HepG2 (cell line): ENCODE measurements around the gene LINGO1. TPM values are rescaled to one million over a fixed set of nuclear protein-coding genes. Genes with fewer than 3 reads are reported as not detected.

Source experiments
- ATAC-seq: fragments of 200-7000 bp; cut with Tn5 transposase; 3 replicates; pipeline ENCODE4 v1.9.1; 2020; ENCODE audit warnings: mild to moderate bottlenecking, moderate library complexity
- BruUV-seq: library from RNA; stranded (reverse); fragments of 400-500 nt; replicated peaks from 2 replicates; lab custom pipeline; 2021; lab: Mats Ljungman, UMichigan
- CTCF ChIA-PET: fragments of 300-600 bp; formaldehyde crosslinking; extraction: SDS; loops from one replicate; lab custom pipeline; 2021; ENCODE audit warnings: low total read pairs, inconsistent platforms, low intra/inter-chr PET ratio; lab: Yijun Ruan, JAX
- POLR2A ChIA-PET: fragments of 350-600 bp; sonication (Branson Sonifier 250); formaldehyde crosslinking; loops from one replicate; lab custom pipeline; 2020; ENCODE audit warnings: antibody characterized with exemption, inconsistent platforms; lab: Yijun Ruan, JAX
- DNase-seq: peaks from one replicate; pipeline ENCODE4 v3.0.0-alpha.2; 2015; ENCODE audit warnings: low spot score
- FAIRE-seq: peaks from 3 replicates; lab custom pipeline; 2011; peaks lifted over from hg19 to GRCh38; lab: Jason Lieb, UNC
- H2AFZ ChIP-seq: one replicate; pipeline ENCODE4 v1.6.1; 2011; ENCODE audit warnings: low read length, inconsistent platforms
- H3K27ac ChIP-seq: fragments of 300-600 bp; 3 replicates; pipeline ENCODE4 v1.8.0; 2011; ENCODE audit warnings: mixed run types, mild to moderate bottlenecking, mixed read lengths, low read length, inconsistent platforms; ENCODE audit not compliant: insufficient read depth; ENCODE audit errors: extremely low read length
- H3K27me3 ChIP-seq, 2 experiments: fragments of 200-600 bp in 1 of 2; 2 replicates in 1 of 2; 3 replicates in 1 of 2; pipeline versions ENCODE4 v1.6.0 to v1.8.0; 2011; ENCODE audit warnings: low read length in 2 of 2, mild to moderate bottlenecking in 2 of 2, moderate library complexity in 2 of 2, inconsistent platforms in 1 of 2; ENCODE audit not compliant: insufficient read depth in 2 of 2, control insufficient read depth in 1 of 2
- H3K36me3 ChIP-seq, 2 experiments: fragments of 200-600 bp in 1 of 2; replicated peaks in 1 of 2; 2 replicates in 1 of 2; 3 replicates in 1 of 2; pipeline versions ENCODE4 v1.5.1 to v1.8.0; 2011; ENCODE audit warnings: low read length in 2 of 2, inconsistent platforms in 1 of 2; ENCODE audit not compliant: insufficient read depth in 2 of 2, control insufficient read depth in 1 of 2
- H3K4me1 ChIP-seq: 2 replicates; pipeline ENCODE4 v1.5.1; 2012; ENCODE audit warnings: low read length, inconsistent platforms; ENCODE audit not compliant: insufficient read depth
- H3K4me2 ChIP-seq: 2 replicates; pipeline ENCODE4 v1.6.0; 2011; ENCODE audit warnings: low read depth, low read length, inconsistent platforms
- H3K4me3 ChIP-seq, 3 experiments: fragments of 200-600 bp in 1 of 3; sonication (generic), shearing (Covaris generic) in 1 of 3; replicated peaks in 1 of 3; 2 replicates each; pipeline ENCODE4 v1.5.1; 2011 to 2016; ENCODE audit warnings: low read length in 3 of 3, inconsistent platforms in 2 of 3, low read depth in 2 of 3, mild to moderate bottlenecking in 2 of 3, control low read depth in 1 of 3, mixed read lengths in 1 of 3; ENCODE audit not compliant: insufficient read depth in 1 of 3
- H3K79me2 ChIP-seq: one replicate; pipeline ENCODE4 v1.6.1; 2011; ENCODE audit warnings: low read length, inconsistent platforms; ENCODE audit not compliant: insufficient read depth
- H3K9ac ChIP-seq: 2 replicates; pipeline ENCODE4 v1.6.0; 2011; ENCODE audit warnings: mild to moderate bottlenecking, low read depth, low read length, inconsistent platforms; ENCODE audit not compliant: insufficient read depth
- H3K9me3 ChIP-seq: 2 replicates; pipeline ENCODE4 v1.5.1; 2012; ENCODE audit warnings: mild to moderate bottlenecking, low read length
- H4K20me1 ChIP-seq: 2 replicates; pipeline ENCODE4 v1.6.0; 2011; ENCODE audit warnings: inconsistent platforms, mild to moderate bottlenecking, low read length, moderate library complexity; ENCODE audit not compliant: insufficient read depth
- CEBPB ChIP-seq: IDR thresholded peaks from 2 replicates; pipeline ENCODE4 v1.6.1; 2011; ENCODE audit warnings: low read depth, low read length, improper control_type of control experiment, borderline replicate concordance
- E2F1 ChIP-seq: sonication (generic); formaldehyde crosslinking; IDR thresholded peaks from 2 replicates; pipeline ENCODE4 v1.5.0; 2020; ENCODE audit warnings: missing genetic modification reagents
- GATAD2A ChIP-seq: IDR thresholded peaks from 2 replicates; pipeline ENCODE4 v1.6.1; 2016
- HOXD1 ChIP-seq: sonication (generic); formaldehyde crosslinking; IDR thresholded peaks from 2 replicates; pipeline ENCODE4 v1.5.0; 2020; ENCODE audit warnings: missing genetic modification reagents
- MTERF4 ChIP-seq: sonication (generic); formaldehyde crosslinking; IDR thresholded peaks from 2 replicates; pipeline ENCODE4 v1.8.0; 2023; ENCODE audit warnings: mild to moderate bottlenecking, missing genetic modification reagents
- TMF1 ChIP-seq: sonication (generic); formaldehyde crosslinking; IDR thresholded peaks from 2 replicates; pipeline ENCODE4 v1.8.1; 2022; ENCODE audit warnings: low read depth, missing genetic modification reagents
- ZBTB46 ChIP-seq: sonication (generic); formaldehyde crosslinking; IDR thresholded peaks from 2 replicates; pipeline ENCODE4 v1.4.0; 2020; ENCODE audit warnings: mild to moderate bottlenecking, missing genetic modification reagents, borderline replicate concordance
- ZNF549 ChIP-seq: sonication (generic); formaldehyde crosslinking; IDR thresholded peaks from 2 replicates; pipeline ENCODE4 v1.5.0; 2020; ENCODE audit warnings: missing genetic modification reagents
- ZNF609 ChIP-seq: sonication (generic); formaldehyde crosslinking; IDR thresholded peaks from 2 replicates; pipeline ENCODE4 v1.4.0; 2020; ENCODE audit warnings: mild to moderate bottlenecking, missing genetic modification reagents, borderline replicate concordance
- ZNF746 ChIP-seq: sonication (generic); formaldehyde crosslinking; IDR thresholded peaks from 2 replicates; pipeline ENCODE4 v1.8.0; 2022; ENCODE audit warnings: mild to moderate bottlenecking, missing genetic modification reagents
- WGBS: methylation state at CpG from one replicate; pipeline ENCODE4 v1.1.6; 2017; ENCODE audit warnings: low lambda C conversion rate; 5-methylcytosine and 5-hydroxymethylcytosine counted together
- in situ Hi-C: cut with HindIII; loops from 2 replicates; pipeline ENCODE4 v1.10.0; 2017; ENCODE audit warnings: low pct_unique_long_range_greater_than_20kb; ENCODE audit not compliant: extremely low pct_ligation_motif_present
- intact Hi-C: fragments of 100-400 bp; cut with micrococcal nuclease; formaldehyde crosslinking; loops from one replicate; pipeline ENCODE4 v1.10.0; 2022; ENCODE audit not compliant: unreplicated experiment
- polyA plus RNA-seq, 8 experiments: library from polyadenylated mRNA; depleted of rRNA in 3 of 8; stranded (reverse) in 7 of 8; unstranded in 1 of 8; fragments of >200 nt; fragmentation: Illumina TruSeq in 4 of 8; extraction: Trizol in 4 of 8; gene quantifications; 2 replicates each; pipeline versions ENCODE4 v1.2.1 to v1.2.3, GENCODE V29; 2011 to 2016; ENCODE audit warnings: low read depth in 4 of 8, missing spikeins in 1 of 8, mixed read lengths in 1 of 8; ENCODE audit not compliant: insufficient read depth in 1 of 8
- total RNA-seq, 5 experiments: library from RNA; depleted of rRNA; stranded (reverse); fragments of >200 nt; fragmentation: Illumina TruSeq; extraction: Trizol; gene quantifications; 2 replicates each; pipeline ENCODE4 v1.2.3, GENCODE V29; 2016; ENCODE audit warnings: low read depth in 1 of 5

LINGO1 gene
- total and polyA plus RNA-seq, 2 of the 13 experiments (the other 11 are each of a cell fraction or from before 2014, with no cell fraction given): 0.07 TPM; not detected in 1

GRCh38 chr15:77629070-77630030, 3.4 kb downstream of the LINGO1 start:
- Histone ChIP-seq H4K20me1 (no peaks in the 10 kb centered on the region), H3K36me3 (no peaks in the 10 kb centered on the region), H2AFZ (no peak overlapping the region), H3K9me3 (no peaks in the 10 kb centered on the region), H3K4me1 (peaks cover 5% of the 10 kb centered on the region; the same call in 1 of the 2 replicates), H3K27me3 (peaks cover 6 to 29% of the 10 kb centered on the region in 2 experiments; a peak in 4 of 5 replicates), H3K27ac (no peak overlapping the region), H3K9ac (no peak overlapping the region), H3K79me2 (no peaks in the 10 kb centered on the region), H3K4me2 (no peak overlapping the region), H3K4me3 (no peak overlapping the region)
- BruUV-seq: no TSS peak
- FAIRE-seq (no peak), DNase-seq (no peak), ATAC-seq (no peak)
- in situ Hi-C loops (loop anchor here (25.0 kb wide), 1 partner anchor 183 kb away; no protein-coding TSS in a partner anchor), intact Hi-C loops (loop anchor here (5.0 kb wide), 1 partner anchor 87 kb away; no protein-coding TSS in a partner anchor)
- POLR2A ChIA-PET: no interaction called here
- CTCF ChIA-PET: no interaction called here
- WGBS: 45% methylated on average over 8 of the region's 8 CpGs
- no peak for TF ChIP-seq ZNF549 (CRISPR knock-in tag)
- TF ChIP-seq E2F1 (CRISPR knock-in tag): no peak
- TF ChIP-seq ZNF746 (CRISPR knock-in tag): no peak
- TF ChIP-seq ZBTB46 (CRISPR knock-in tag): no peak
- TF ChIP-seq ZNF609: no peak
- TF ChIP-seq MTERF4: no peak
- TF ChIP-seq CEBPB: no peak
- no peak for TF ChIP-seq HOXD1
- no peak for TF ChIP-seq TMF1
- TF ChIP-seq GATAD2A (CRISPR knock-in tag): no peak
